ENCODE data around the gene RFPL2.

DNA sequence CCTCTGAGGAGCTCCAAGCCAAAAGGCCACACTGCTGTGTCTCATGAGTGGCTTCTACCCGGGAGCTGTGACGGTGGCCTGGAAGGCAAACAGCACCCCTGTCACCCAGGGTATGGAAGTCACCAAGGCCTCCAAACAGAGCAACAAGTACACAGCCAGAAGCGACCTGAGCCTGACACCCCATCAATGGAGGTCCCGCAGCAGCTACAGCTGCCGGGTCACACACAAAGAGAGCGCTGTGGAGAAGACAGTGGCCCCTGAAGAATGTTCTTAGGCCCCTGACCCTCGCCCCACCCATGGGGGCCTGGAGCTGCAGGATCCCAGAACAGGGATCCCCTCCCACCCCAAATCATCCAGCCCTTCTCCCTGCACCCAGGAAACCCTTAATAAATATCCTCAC, 4.9 kb downstream of the RFPL2 start:
- TF ChIP-seq POLR2A (IDR thresholded peaks at IDR 0.05; ENCODE audit: low read length) (no peak), GATA1 (IDR thresholded peaks at IDR 0.05; ENCODE audit: low read depth, low read length) (no peak)

All from erythroblast (primary cell).